NCI-H2171 treated with DMSO at 0.1 percent for 48 hours (cell line): ENCODE data around the gene EGF.
"Not testable (repeated sequence)": the region's sequence is repeated elsewhere in the genome, so short reads cannot be mapped to it uniquely, and the experiment has no call there.

Source experiments
- DNase-seq: peaks from one replicate; lab custom pipeline; 2025; lab: John Stamatoyannopoulos, UW

EGF gene

DNA sequence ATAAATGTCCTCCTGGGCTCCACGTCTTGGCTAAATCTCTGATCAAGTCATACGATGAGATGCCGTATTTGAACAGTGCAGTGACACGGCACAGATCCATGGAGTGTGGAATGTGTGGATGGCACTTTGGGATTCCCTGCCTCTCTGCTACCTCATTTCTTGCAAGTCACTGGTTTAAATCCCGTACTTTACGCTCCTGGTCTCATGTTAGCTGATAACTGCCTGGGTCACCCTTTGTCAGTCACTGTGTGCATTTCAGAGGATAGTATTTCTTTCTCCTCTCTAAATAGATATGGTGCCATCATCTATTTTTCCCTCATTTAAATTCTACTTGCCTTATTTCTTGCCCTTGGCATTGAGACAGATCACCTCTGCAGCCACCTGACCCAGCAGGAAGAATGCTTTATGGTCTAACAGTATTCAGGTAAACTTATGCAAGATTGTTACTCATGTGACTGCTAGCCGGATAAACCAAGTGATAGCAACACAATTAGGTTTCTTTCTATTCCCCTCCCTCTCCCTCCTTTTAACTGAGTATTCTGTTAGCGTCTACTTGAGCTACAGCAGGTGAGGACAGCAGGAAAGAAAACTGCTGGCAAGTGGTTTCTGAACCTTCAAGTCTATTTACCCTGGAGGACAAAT lies 2.8 kb downstream of the EGF start:
- no peak for DNase-seq

GRCh38 chr4:109916027-109916409 lies 3.3 kb downstream of the EGF start:
- DNase-seq, result no peak

- no peak for DNase-seq
Measured at GRCh38 chr4:109921384-109921808, 8.7 kb downstream of the EGF start.

DNA sequence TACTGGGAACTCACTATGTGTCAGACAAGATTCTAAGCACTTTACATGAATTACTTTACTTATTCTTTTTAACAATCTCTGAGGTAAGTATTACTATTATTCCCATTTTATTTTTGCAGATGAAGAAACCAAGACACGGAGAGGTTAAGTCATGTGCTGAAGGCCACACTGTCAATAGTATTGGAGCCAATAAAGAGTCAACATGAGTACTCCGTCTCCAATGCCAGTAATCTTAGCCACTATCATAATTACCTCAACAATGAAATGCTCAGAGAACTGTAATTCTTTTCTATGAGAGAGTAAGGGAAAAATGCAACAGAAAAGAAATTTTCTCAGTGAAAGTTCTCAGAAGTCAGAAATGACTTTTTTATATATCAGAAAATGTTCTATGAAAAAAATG lies 12.7 kb downstream of the EGF start:
- DNase-seq, result no peak

GRCh38 chr4:109928327-109929045 lies 15.8 kb downstream of the EGF start:
- no peak for DNase-seq

DNA sequence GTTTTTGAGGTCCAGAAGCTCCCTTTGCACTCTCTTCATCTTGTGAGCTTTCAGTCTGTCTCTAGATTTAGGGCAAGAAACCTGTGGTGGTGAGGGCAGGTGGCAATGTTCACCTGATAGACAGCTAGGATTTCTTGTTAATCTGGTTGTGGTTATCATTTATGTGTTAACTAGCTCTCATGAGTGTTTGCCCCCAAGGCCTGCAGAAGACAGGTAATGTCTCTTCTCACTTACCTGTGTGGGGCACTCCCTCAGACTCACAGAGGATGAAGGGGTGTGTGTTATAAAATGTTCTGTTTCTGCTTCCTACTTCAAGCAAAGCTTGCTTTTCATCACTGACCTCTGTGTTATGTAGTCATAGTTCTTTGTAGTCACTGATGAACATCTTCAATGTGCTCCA lies 17.8 kb downstream of the EGF start:
- DNase-seq, result no peak

GRCh38 chr4:109930872-109931271 lies 18.2 kb downstream of the EGF start:
- no peak for DNase-seq

- DNase-seq, result no peak
Measured at GRCh38 chr4:109931318-109931717, 18.6 kb downstream of the EGF start.

DNA sequence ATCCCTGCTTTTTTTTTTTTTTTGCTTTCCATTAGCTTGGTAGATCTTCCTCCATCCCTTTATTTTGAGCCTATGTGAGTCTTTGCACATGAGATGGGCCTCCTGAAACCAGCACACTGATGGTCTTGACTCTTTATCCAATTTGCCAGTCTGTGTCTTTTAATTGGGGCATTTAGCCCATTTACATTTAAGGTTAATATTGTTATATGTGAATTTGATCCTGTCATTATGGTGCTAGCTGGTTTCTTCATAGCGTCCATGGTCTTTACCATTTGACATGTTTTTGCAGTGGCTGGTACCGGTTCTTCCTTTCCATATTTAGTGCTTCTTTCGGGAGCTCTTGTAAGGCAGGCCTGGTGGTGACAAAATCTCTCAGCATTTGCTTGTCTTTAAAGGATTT lies 24.7 kb downstream of the EGF start:
- DNase-seq, result not testable (repeated sequence)

- no peak for DNase-seq
Measured at GRCh38 chr4:109939190-109939589, 26.5 kb downstream of the EGF start.

GRCh38 chr4:109942292-109942926 lies 29.7 kb downstream of the EGF start:
- no peak for DNase-seq

- DNase-seq, result no peak
Measured at GRCh38 chr4:109943745-109944144, 31.1 kb downstream of the EGF start.

GRCh38 chr4:109944591-109944990 lies 31.9 kb downstream of the EGF start:
- no peak for DNase-seq

GRCh38 chr4:109945056-109945455 lies 32.4 kb downstream of the EGF start:
- no peak for DNase-seq

DNA sequence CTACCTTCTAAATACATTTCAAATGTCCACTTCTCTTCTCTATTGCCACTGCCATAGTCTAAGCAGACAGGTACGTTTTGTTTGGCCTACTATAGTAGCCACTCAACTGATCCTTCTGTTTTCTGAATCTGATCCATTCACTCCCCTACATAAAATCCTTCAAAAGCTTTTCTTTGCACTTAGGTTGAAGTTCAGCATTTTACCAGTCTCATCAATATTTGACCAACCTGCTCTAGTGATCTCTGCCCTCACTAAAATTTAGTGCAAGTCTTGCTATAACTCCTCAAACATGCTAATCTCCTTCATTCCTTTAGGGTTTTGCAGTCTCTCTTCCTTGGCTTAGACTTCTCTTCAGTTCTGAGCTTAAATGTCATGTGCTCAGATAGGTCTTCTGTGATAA lies 33.4 kb downstream of the EGF start:
- no peak for DNase-seq

DNA sequence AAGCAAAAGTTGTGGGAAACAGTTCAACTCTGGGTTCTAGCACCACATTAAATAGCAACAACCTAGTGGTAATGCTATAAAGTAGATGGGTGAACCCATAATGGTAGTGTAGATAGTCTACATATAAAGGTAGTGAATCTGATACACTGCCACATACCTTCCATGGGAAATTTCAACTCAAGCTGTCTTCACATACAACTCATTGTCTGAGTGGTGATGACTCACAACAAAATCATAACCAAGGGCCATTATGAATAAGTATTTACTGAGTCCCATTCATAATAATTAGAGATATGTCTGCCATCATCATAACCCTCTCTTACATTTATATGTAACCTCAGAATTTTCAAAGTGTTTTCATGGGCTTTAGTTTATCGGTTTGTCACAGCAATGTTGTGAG lies 34.8 kb downstream of the EGF start:
- DNase-seq, result no peak

DNA sequence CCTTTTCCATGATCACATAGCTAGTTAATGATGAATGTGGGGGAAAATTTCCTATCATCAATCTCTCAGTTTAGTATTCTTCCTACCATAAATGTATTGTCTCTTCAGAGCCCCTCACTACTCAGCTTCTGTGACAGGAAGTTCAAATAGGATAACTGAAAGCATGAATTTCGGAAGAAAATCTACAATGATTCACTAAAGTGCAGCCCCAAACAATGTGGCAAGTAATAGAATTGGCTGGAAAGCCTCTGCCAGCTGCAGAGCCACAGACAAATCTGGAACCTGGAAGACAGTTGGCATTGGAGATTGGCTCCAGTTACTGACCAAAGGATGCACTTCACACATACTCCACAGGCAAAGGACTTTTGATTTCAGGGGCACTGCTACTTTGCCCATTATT lies 35.2 kb downstream of the EGF start:
- DNase-seq, result no peak

GRCh38 chr4:109949099-109949718 lies 36.5 kb downstream of the EGF start:
- DNase-seq, result not testable (repeated sequence)

DNA sequence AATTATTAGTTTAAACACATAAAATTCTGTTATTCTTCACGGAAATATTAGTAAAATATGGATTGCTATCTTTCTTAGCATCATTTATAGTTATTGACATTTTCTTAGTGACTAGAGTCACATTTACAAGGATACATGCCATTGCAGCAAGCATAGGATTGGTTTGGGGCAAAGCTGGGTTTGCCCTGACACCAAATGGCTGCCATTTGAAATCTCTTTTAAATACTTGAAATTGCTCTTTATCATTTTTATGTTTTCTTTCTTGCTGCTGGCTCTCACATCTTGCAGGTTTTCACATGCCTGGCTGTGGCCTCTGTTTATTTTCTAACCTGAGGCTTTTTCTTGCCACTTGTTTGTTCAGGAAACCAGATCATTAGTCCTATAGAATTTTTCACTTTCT lies 39.9 kb downstream of the EGF start:
- DNase-seq, result no peak

GRCh38 chr4:109953556-109953955 lies 40.9 kb downstream of the EGF start:
- DNase-seq, result no peak

GRCh38 chr4:109955146-109955545 lies 42.5 kb downstream of the EGF start:
- DNase-seq, result no peak

- DNase-seq, result no peak
Measured at GRCh38 chr4:109957227-109957626, 44.5 kb downstream of the EGF start.

GRCh38 chr4:109959195-109959594 lies 46.5 kb downstream of the EGF start:
- no peak for DNase-seq
